Loucy (cell line): Measurements from ENCODE around the gene CACNA1S.

Experiments
- H2AFZ ChIP-seq: fragments of 200-600 bp; sonication (generic); 2 replicates; pipeline ENCODE4 v1.6.0; 2016; ENCODE audit warnings: antibody characterized with exemption, mild to moderate bottlenecking, low read length, moderate library complexity
- H3F3A ChIP-seq: fragments of 200-600 bp; 2 replicates; pipeline ENCODE4 v1.6.0; 2016; ENCODE audit warnings: antibody characterized with exemption, low read depth, mild to moderate bottlenecking
- H3K27me3 ChIP-seq: fragments of 200-600 bp; sonication (generic); 2 replicates; pipeline ENCODE4 v1.6.1; 2014; ENCODE audit warnings: low read length, mild to moderate bottlenecking; ENCODE audit not compliant: insufficient read depth, poor library complexity, severe bottlenecking
- H3K36me3 ChIP-seq: fragments of 200-600 bp; sonication (generic); 2 replicates; pipeline ENCODE4 v1.6.1; 2016; ENCODE audit warnings: low read length; ENCODE audit not compliant: insufficient read depth
- H3K4me1 ChIP-seq: fragments of 200-600 bp; sonication (generic); 2 replicates; pipeline ENCODE4 v1.5.1; 2014; ENCODE audit warnings: low read length, mild to moderate bottlenecking; ENCODE audit not compliant: insufficient read depth, poor library complexity, severe bottlenecking
- H3K4me2 ChIP-seq: fragments of 200-600 bp; sonication (generic); 2 replicates; pipeline ENCODE4 v1.6.0; 2014; ENCODE audit warnings: antibody characterized with exemption, low read length, low read depth, mild to moderate bottlenecking; ENCODE audit not compliant: poor library complexity, severe bottlenecking
- H3K4me3 ChIP-seq: fragments of 200-600 bp; sonication (generic); 2 replicates; pipeline ENCODE4 v1.5.1; 2014; ENCODE audit warnings: low read length, mild to moderate bottlenecking, mixed read lengths; ENCODE audit not compliant: poor library complexity, severe bottlenecking
- H3K79me2 ChIP-seq: fragments of 200-600 bp; sonication (generic); 2 replicates; pipeline ENCODE4 v1.6.1; 2014; ENCODE audit warnings: low read length; ENCODE audit not compliant: insufficient read depth
- H3K9ac ChIP-seq: fragments of 200-600 bp; sonication (generic); 2 replicates; pipeline ENCODE4 v1.6.0; 2014; ENCODE audit warnings: mild to moderate bottlenecking, low read depth, low read length, moderate library complexity; ENCODE audit not compliant: poor library complexity, severe bottlenecking
- H3K9me2 ChIP-seq: fragments of 200-600 bp; sonication (generic); replicated peaks from 2 replicates; pipeline ENCODE4 v1.6.1; 2016; ENCODE audit warnings: low read depth, low read length, mixed read lengths
- H3K9me3 ChIP-seq: fragments of 200-600 bp; sonication (generic); 2 replicates; pipeline ENCODE4 v1.6.1; 2014; ENCODE audit warnings: mild to moderate bottlenecking, antibody characterized with exemption, low read length, low read depth; ENCODE audit not compliant: insufficient read depth
- H4K20me1 ChIP-seq: fragments of 200-600 bp; sonication (generic); 2 replicates; pipeline ENCODE4 v1.6.0; 2014; ENCODE audit warnings: antibody characterized with exemption, low read length, mild to moderate bottlenecking; ENCODE audit not compliant: insufficient read depth, poor library complexity, severe bottlenecking
- CTCF ChIP-seq: fragments of 200-600 bp; sonication (generic); conservative IDR thresholded peaks from 2 replicates; pipeline ENCODE4 v1.5.1; 2014; ENCODE audit warnings: mild to moderate bottlenecking, antibody characterized with exemption, low read length
- EZH2phosphoT487 ChIP-seq: fragments of 200-600 bp; IDR thresholded peaks from 2 replicates; pipeline ENCODE4 v1.6.1; 2018; ENCODE audit warnings: antibody characterized with exemption, mild to moderate bottlenecking, moderate library complexity, borderline replicate concordance

The CACNA1S gene

GRCh38 chr1:201093962-201094361 lies 18.3 kb downstream of the CACNA1S start:
- Histone ChIP-seq H3K9me3 (no peaks in the 10 kb centered on the region), H3K27me3 (no peaks in the 10 kb centered on the region), H2AFZ (no peak overlapping the region), H3K4me1 (no peaks in the 10 kb centered on the region), H3F3A (no peaks in the 10 kb centered on the region), H3K4me3 (no peak overlapping the region), H3K79me2 (no peaks in the 10 kb centered on the region), H3K9me2 (no peaks in the 10 kb centered on the region), H3K36me3 (no peaks in the 10 kb centered on the region), H3K4me2 (no peak overlapping the region), H3K9ac (no peak overlapping the region), H4K20me1 (no peaks in the 10 kb centered on the region)
- TF ChIP-seq EZH2phosphoT487 (no peak), CTCF (no peak)

GRCh38 chr1:201093561-201093960 lies 18.7 kb downstream of the CACNA1S start:
- TF ChIP-seq CTCF (no peak), EZH2phosphoT487 (no peak)
- no peaks in the 10 kb centered on the region for H3F3A ChIP-seq
- no peaks in the 10 kb centered on the region for H3K9me3 ChIP-seq
- H3K36me3 ChIP-seq, result no peaks in the 10 kb centered on the region
- H3K4me2 ChIP-seq, result no peak overlapping the region
- H3K4me1 ChIP-seq, result no peaks in the 10 kb centered on the region
- no peaks in the 10 kb centered on the region for H3K27me3 ChIP-seq
- no peaks in the 10 kb centered on the region for H4K20me1 ChIP-seq
- H3K9ac ChIP-seq, result no peak overlapping the region
- H2AFZ ChIP-seq, result no peak overlapping the region
- no peak overlapping the region for H3K4me3 ChIP-seq
- no peaks in the 10 kb centered on the region for H3K9me2 ChIP-seq
- no peaks in the 10 kb centered on the region for H3K79me2 ChIP-seq

GRCh38 chr1:201092738-201093137 lies 19.5 kb downstream of the CACNA1S start:
- no peaks in the 10 kb centered on the region for H4K20me1 ChIP-seq
- no peaks in the 10 kb centered on the region for H3K27me3 ChIP-seq
- H3K4me1 ChIP-seq, result no peaks in the 10 kb centered on the region
- H3K9ac ChIP-seq, result no peak overlapping the region
- H3K79me2 ChIP-seq, result no peaks in the 10 kb centered on the region
- no peaks in the 10 kb centered on the region for H3F3A ChIP-seq
- H3K4me3 ChIP-seq, result no peak overlapping the region
- no peak overlapping the region for H2AFZ ChIP-seq
- no peaks in the 10 kb centered on the region for H3K9me2 ChIP-seq
- TF ChIP-seq CTCF (no peak), EZH2phosphoT487 (no peak)
- no peaks in the 10 kb centered on the region for H3K9me3 ChIP-seq
- H3K4me2 ChIP-seq, result no peak overlapping the region
- H3K36me3 ChIP-seq, result no peaks in the 10 kb centered on the region
